GM19023 (cell line): ENCODE data around the gene SDC1.

Source experiments
- ATAC-seq: cut with Tn5 transposase; IDR thresholded peaks from one replicate; pipeline ENCODE4 v1.9.1; 2021; ENCODE audit warnings: mild to moderate bottlenecking, moderate library complexity; ENCODE audit not compliant: unreplicated experiment

SDC1 gene

GRCh38 chr2:20186855-20187187, 38.1 kb downstream of the SDC1 start:
- no peak for ATAC-seq

- ATAC-seq = no peak
These were observed 38.7 kb downstream of the SDC1 start for GRCh38 chr2:20186078-20186854.

- no peak for ATAC-seq
These were observed 39.5 kb downstream of the SDC1 start for GRCh38 chr2:20185176-20186022.

GRCh38 chr2:20184067-20184938, 40.6 kb downstream of the SDC1 start:
- ATAC-seq = no peak

GRCh38 chr2:20183373-20183772, 41.6 kb downstream of the SDC1 start:
- no peak for ATAC-seq

- ATAC-seq = no peak
These were observed 42.5 kb downstream of the SDC1 start for GRCh38 chr2:20182241-20182931.

- no peak for ATAC-seq
These were observed 43.2 kb downstream of the SDC1 start for GRCh38 chr2:20181761-20182160.

GRCh38 chr2:20180676-20181648, 44.0 kb downstream of the SDC1 start:
- ATAC-seq = no peak

GRCh38 chr2:20179755-20180594, 45.0 kb downstream of the SDC1 start:
- no peak for ATAC-seq

GRCh38 chr2:20179466-20179754, 45.5 kb downstream of the SDC1 start:
- ATAC-seq = no peak

GRCh38 chr2:20178666-20179465, 46.1 kb downstream of the SDC1 start:
- ATAC-seq = no peak

- no peak for ATAC-seq
These were observed 46.7 kb downstream of the SDC1 start for GRCh38 chr2:20178249-20178607.

GRCh38 chr2:20177556-20178248, 47.2 kb downstream of the SDC1 start:
- no peak for ATAC-seq

- ATAC-seq = no peak
These were observed 48.2 kb downstream of the SDC1 start for GRCh38 chr2:20176760-20177159.

GRCh38 chr2:20175931-20176330, 49.0 kb downstream of the SDC1 start:
- ATAC-seq = no peak

- ATAC-seq = no peak
These were observed 49.7 kb downstream of the SDC1 start for GRCh38 chr2:20175267-20175666.

- no peak for ATAC-seq
These were observed 50.5 kb downstream of the SDC1 start for GRCh38 chr2:20174410-20174809.
